Erythroblast (primary cell): Measurements from ENCODE around the gene TMEM179.

Experiments
- GATA1 ChIP-seq: IDR thresholded peaks from 2 replicates; pipeline ENCODE4 v1.6.1; 2011; ENCODE audit warnings: low read depth, mild to moderate bottlenecking, control low read depth, low read length, moderate library complexity
- POLR2A ChIP-seq: IDR thresholded peaks from 2 replicates; pipeline ENCODE4 v1.6.1; 2011; ENCODE audit warnings: mild to moderate bottlenecking, low read length

GRCh38 chr14:104553166-104554087, 51.1 kb downstream of the TMEM179 start:
- TF ChIP-seq POLR2A (no peak), GATA1 (no peak)
